Dermis blood vessel endothelial cell (primary cell): ENCODE results near the gene SELPLG. TPM values are rescaled to one million over a fixed set of nuclear protein-coding genes. Genes with fewer than 3 reads are reported as not detected.
"Not testable (repeated sequence)": the region's sequence is repeated elsewhere in the genome, so short reads cannot be mapped to it uniquely, and the experiment has no call there.

Source experiments
- DNase-seq: peaks from one replicate; pipeline ENCODE4 v3.0.0; 2010
- total RNA-seq: library from RNA; depleted of rRNA; stranded (reverse); fragments of >200 nt; gene quantifications from 2 replicates; pipeline ENCODE4 v1.2.3, GENCODE V29; 2014

Gene SELPLG, protein sequence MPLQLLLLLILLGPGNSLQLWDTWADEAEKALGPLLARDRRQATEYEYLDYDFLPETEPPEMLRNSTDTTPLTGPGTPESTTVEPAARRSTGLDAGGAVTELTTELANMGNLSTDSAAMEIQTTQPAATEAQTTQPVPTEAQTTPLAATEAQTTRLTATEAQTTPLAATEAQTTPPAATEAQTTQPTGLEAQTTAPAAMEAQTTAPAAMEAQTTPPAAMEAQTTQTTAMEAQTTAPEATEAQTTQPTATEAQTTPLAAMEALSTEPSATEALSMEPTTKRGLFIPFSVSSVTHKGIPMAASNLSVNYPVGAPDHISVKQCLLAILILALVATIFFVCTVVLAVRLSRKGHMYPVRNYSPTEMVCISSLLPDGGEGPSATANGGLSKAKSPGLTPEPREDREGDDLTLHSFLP
- 0.65 and 0.85 TPM in 2 replicates for total RNA-seq

DNA sequence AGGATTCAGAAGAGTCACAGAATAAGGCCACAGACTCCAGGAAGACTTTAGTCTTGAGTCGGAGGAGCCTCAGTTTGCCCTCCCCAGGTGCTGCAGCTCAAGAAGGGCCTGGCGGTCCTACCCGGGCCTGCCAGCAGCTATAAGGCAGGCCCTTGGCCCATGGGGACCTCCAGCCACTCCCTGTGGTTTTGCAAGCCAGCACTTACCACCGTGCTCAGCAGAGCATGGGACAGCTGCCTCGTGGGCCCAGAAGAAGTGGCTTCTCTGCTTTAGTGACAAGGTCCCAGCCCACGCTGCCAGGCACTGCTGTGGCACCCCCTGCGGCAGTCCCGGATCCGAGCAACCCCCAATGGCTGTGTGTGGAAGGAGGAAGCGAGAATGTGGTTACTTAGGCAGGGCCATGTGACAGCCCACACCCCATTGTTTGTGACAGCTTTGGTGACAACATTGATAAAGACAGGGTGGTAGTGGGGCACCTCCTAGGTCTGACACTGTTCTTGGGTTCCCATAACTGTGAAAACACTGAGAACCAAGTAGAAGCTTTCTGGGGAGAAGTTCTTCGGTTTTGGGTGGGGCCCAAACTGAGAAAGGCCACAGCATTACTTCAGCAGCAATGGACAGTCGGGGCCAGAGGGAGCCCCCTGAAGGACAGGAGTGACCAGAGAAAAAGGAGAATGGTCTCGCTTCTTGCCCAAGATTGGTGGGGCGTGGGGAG lies at the start of gene SELPLG:
TSS of gene SELPLG (minus strand) at position 361 of the 715 bp plus-strand sequence. CDS start 9,587 bp downstream, outside the sequence.
- DNase-seq: no peak

GRCh38 chr12:108681317-108681716 lies 47.6 kb upstream of the SELPLG start:
- no peak for DNase-seq

- no peak for DNase-seq
Observed at GRCh38 chr12:108679106-108679681, 45.5 kb upstream of the SELPLG start.

GRCh38 chr12:108678104-108678730 lies 44.5 kb upstream of the SELPLG start:
- DNase-seq: no peak

DNA sequence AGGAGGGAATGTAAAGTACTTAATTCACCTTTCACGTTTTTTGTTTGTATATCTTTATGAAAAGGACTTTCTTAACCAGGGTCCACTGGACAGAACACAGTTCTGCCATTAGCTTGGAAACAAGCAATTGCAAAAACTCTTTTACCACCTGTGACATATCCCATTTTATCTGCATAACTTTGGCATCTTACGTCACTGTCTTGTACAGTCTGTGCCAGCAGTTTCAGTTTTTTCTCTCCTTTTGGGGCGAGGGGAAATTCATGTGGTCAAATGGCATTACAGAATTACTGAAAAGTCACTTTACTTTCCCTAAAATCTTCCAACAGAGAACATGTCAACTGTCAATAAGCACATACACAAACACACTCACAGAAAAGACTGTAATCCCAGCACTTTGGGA lies 43.7 kb upstream of the SELPLG start:
- no peak for DNase-seq

GRCh38 chr12:108676707-108677106 lies 43.0 kb upstream of the SELPLG start:
- DNase-seq: no peak

DNA sequence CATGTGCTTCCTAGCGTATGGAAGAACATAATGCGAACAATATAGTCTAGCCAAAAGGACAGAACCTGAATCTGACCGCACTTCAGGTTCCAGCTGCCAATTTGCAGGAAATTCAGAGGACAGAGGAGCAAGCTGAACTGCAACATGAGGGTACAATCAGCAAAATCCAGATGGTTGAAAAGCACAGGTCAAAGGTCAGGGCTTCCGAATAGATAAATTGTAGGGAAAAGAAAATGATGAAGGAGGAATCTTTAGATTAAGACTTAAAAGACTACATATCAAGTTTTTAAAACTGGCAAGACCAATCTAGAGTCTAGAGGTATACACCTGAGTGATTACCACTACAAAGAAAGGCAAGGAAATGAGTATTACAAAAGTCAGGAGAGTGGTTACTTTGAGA lies 42.1 kb upstream of the SELPLG start:
- DNase-seq: no peak

DNA sequence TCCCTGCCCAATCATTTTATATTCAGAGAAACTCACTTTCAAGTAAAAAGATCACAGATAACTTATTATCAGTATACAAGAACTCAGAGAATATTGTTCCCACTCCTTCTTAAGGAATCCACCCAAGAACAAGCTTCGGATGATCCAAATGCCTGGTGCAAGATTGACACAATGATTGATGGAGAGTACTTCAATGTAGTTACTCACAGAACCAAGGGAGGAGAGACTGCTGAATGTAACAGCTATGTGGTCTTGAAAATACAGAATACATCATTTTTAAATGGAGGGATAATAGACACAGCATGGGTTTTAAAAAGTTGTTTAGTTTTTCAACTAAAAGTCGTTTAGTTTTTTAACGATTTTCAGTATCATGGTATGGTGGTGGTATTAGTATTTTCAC lies 38.4 kb upstream of the SELPLG start:
- no peak for DNase-seq

DNA sequence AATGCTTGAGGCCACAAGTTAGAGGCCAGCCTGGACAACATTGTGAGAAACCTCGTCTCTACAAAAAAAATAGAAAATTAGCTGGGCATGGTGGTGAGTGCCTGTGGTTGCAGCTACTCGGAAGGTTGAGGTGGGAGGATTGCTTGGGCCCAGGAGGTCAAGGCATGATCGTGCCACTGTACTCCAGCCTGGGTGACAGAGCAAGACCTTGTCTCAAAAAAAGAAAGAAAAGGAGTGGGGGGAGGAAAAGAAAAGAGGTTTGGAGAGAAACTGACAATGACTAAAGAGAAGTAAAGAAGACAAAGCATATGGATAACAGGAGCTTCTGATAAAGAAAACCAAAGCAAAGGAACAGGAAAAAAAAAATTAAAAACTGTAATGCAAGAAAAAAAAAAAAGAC lies 37.4 kb upstream of the SELPLG start:
- DNase-seq: no peak

DNA sequence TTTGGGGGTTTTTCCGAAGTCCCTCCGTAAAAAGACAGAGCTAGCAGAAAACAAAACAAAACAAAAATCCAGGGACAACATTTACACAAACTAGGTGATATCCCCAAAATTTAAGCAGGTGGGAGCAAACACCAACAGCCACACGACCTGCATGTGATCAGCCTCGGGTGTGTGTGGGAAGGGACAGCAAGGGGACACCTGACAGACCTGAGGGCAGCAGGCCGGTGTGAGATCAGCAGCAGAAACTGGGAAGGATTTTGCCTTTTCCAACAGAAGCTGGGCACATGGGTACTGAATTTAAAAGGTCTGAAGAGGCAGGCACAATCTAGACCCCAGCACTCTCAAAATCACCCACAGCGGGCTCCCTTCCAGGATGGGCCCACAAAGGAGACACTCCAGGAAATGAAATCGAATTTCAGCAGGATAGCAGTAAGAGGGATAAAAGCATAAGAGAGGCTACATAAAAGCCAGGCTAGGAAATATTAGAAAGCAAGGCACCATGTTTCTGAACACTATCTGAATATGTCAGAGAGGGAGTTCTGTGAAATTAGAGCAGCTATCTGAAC lies 36.5 kb upstream of the SELPLG start:
- no peak for DNase-seq

DNA sequence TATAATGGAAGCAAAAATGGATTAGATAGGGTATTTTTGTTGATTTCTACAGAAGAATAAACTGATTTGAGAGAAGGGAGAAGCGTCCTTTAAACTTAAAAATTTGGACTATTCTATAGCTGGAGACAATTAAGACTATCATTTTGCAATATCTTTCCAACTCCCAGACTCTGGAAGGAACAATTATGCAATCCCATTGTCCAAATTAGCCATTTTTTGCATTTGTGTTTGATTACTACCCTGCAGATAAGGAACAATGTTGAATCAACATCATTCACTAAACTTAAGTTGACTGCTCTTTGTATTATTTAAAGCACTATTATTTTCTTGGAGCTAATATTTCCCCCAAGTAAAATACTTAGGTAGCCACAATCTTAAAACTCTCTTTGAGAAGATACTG lies 34.8 kb upstream of the SELPLG start:
- no peak for DNase-seq

DNA sequence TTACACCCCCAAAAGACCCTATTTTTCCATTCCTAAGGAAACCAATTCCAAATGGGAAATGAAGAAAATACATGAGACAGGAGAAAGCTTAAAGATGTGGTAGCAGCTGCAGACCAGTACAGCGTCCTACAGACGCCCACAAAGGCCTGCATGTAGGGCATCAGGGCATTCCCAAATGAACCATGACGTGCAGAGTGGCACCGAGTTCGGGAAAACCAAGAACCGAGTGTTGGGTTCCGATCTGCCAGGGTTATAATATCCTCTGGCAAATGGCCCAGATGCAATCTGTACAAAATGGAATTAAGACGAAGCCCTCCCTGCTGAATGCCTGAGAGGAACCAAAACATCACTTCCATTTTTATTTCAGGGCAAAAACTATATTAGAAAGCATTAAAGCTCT lies 34.4 kb upstream of the SELPLG start:
- DNase-seq: no peak

GRCh38 chr12:108667349-108667748 lies 33.7 kb upstream of the SELPLG start:
- peak; percentile 39 for DNase-seq

GRCh38 chr12:108666401-108666881 lies 32.7 kb upstream of the SELPLG start:
- no peak for DNase-seq

DNA sequence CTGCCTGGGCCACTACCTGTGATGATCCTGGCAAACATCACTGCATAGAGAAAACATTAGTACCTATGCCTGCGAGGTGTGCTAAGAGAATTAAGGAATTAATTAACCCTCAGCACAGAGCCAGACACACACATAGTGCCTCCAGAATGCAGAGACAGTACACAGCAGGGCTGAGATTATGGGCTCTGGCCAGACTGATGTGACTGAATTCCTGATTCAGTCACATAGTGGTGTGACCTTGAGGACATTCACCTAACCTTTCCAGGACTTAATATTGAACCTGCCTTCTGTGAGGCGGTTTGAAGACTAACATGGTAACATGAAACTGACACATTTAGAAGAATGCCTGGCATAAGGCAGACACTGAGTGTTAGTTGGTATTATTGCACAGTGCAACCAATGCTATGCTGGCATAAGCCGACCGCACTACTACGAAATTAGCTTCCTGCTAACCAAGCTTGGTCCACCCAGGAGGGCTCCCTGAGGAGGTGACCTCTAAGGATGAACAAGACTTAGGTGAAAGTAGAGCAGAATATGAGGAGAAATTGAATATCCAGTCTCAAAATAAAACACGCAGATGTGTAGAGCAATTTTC lies 32.0 kb upstream of the SELPLG start:
- no peak for DNase-seq

DNA sequence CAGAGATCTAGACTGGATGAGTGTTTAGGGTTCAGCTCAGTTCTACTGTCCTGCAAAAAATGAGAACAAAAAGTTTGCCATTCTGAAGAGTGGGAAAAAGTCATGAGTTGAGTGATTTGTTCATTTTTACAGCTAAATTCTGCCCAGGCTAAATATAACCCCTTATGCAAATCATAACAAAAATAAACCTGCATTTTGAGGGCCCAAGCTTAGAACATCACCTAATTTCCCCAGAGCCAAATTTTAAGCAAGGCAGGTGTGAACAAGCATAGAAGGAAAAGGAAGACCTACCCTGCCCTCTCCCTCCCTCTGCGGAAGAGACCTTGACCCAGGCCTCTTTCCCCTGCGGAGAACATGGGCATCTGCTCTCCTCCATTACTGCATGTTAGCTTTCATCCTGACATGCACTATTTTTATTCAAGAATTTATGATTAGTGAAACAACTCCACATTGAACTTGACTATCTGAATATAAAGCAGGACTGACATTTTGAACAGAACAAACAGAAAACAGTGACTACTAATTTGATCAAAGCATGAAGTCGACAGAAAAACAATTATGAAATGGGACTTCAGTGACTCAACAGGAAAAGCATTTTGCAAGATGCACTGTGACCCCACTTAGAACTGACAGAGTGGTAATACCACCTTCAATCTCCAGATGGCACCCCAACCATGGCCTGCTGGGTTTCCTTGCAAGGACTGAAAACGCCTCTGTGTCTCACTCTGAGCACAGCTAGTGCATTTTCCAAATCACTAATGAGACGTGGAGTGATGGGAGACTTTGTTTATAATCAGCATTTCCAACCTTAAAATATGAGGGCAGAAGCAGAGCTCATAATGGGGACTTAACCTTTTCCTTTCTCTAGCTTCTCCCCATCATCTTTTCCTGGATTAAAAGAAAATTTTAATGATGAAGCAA lies 30.9 kb upstream of the SELPLG start:
- peak; percentile 98 for DNase-seq

DNA sequence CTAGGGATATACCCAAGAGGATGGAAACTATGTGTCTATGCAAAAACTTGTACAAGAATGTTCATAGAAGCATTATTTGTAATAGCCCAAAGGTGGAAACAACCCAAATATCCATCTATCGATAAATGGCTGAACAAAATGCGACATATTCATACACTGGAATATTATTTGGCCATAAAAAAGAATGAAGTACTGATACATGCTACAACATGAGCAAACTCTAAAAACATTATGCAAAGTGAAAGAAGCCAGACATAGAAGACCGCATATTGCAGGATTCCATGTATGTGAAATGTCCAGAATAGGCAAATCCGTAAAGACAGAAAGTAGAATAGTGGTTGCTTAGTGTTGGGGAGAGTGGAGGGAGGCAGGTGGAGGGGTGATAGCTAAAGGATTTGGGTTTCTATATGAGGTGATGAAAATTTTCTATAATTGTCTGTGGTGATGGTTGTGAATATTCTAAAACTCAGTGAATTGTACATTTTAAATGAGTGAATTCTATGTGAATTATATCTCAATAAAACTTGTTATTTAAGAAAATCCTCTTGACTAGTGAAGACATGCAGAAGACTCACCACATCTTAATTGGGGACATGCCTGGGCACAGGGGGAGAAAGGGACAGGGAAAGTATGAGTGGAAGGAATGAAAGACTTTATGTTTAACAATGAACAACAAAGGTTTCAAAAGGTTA lies 29.8 kb upstream of the SELPLG start:
- no peak for DNase-seq

DNA sequence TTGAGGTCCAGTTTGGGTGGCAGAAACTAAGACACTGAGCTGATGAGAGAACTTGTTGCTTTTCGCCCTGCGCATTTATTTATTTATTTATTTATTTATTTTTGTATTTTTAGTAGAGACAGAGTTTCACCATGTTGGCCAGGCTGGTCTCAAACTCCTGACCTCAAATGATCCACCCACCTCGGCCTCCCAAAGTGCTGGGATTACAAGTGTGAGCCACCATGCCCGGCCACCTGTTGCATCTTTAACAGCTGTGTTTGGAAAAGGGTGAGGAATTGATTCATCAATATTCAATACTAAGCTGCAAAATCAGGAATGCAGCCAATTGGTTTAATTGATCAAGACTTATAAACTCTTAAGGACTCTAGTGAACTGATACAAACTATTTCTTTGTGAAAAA lies 24.4 kb upstream of the SELPLG start:
- DNase-seq: not testable (repeated sequence)

DNA sequence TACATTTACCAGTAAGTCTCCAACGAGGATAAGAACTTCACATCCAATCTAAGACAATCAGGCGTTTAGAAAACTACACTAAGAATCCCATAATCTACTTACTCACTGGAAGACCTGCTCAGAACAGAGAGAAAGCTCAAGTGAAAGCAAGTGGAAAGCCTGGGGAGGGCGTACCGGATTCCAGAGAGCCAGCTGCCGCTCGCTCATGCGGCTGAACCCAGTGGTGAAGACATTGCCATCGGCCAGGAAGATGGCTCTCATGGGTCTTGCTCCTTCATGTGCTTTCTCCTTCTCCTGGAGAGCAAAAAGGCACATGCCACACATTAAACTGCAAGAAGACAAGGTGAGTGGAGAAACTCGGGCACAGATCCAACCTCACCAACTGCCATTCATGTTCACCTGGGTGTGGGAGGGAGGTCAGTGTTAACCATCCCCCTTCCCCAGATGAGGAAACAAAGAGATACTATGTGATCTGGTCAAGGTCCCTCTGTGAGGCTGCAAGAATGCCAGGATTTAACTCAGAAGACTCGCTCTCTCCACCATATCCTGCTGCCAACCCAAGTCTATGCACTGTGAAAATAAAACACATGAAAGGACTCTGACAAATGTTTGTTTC lies 23.5 kb upstream of the SELPLG start:
- DNase-seq: no peak

GRCh38 chr12:108656247-108656646 lies 22.6 kb upstream of the SELPLG start:
- DNase-seq: not testable (repeated sequence)
